ENCODE data around the gene GNB1.

GRCh38 chr1:1778663-1779319 lies 112.1 kb downstream of the GNB1 start:
- TF ChIP-seq POLR2A (IDR thresholded peaks at IDR 0.05) = peak in 3 of 4 donors; percentile 40 to 67 (median 49)
- peak in 4 of 6 experiments; percentile 11 to 35 (median 20) for TF ChIP-seq CTCF (IDR thresholded peaks at IDR 0.05)
